GM12801 (cell line): Measurements from ENCODE around the gene DOCK9.

Experiments
- TF ChIP-seq, protein P1 (sequence below): IDR thresholded peaks from one replicate; pipeline ENCODE4 v1.5.1; 2011; ENCODE audit warnings: control low read depth; ENCODE audit not compliant: insufficient read length; ENCODE audit errors: extremely low read depth

DOCK9 gene, protein sequence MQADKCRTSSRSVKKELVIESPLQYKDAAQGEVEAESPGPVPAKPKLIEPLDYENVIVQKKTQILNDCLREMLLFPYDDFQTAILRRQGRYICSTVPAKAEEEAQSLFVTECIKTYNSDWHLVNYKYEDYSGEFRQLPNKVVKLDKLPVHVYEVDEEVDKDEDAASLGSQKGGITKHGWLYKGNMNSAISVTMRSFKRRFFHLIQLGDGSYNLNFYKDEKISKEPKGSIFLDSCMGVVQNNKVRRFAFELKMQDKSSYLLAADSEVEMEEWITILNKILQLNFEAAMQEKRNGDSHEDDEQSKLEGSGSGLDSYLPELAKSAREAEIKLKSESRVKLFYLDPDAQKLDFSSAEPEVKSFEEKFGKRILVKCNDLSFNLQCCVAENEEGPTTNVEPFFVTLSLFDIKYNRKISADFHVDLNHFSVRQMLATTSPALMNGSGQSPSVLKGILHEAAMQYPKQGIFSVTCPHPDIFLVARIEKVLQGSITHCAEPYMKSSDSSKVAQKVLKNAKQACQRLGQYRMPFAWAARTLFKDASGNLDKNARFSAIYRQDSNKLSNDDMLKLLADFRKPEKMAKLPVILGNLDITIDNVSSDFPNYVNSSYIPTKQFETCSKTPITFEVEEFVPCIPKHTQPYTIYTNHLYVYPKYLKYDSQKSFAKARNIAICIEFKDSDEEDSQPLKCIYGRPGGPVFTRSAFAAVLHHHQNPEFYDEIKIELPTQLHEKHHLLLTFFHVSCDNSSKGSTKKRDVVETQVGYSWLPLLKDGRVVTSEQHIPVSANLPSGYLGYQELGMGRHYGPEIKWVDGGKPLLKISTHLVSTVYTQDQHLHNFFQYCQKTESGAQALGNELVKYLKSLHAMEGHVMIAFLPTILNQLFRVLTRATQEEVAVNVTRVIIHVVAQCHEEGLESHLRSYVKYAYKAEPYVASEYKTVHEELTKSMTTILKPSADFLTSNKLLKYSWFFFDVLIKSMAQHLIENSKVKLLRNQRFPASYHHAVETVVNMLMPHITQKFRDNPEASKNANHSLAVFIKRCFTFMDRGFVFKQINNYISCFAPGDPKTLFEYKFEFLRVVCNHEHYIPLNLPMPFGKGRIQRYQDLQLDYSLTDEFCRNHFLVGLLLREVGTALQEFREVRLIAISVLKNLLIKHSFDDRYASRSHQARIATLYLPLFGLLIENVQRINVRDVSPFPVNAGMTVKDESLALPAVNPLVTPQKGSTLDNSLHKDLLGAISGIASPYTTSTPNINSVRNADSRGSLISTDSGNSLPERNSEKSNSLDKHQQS (N-terminal part only)

DNA sequence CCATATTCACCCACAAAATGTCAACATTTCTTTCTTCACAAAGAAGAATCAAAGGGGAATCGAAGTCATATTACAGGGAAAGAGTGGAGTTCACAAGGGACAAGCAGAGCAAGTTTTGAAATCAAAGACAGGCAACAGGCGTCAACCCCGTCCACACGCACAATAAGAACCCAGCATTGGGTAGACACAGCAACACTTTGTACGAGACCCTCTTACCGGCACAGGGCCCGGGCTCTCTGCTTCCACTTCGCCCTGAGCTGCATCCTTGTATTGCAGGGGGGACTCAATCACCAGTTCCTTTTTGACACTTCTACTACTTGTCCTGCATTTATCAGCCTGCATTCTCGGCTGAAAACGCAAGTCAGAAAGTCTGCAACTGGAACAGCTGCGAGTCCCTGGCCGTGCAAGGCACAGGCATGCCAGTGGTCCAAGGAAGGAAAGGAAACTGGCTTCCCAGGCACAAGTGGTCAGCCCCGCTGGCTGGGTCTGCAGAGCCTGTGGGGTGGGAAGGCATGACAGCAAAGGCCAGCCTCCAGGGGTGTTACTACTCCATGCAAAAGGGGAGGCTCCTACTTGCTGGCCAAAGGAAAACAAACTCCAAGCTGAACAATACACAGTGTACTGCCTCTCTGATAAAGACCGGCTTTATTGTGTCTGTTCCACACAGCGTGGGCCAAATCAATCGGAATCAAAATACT is at the start of gene DOCK9:
Gene DOCK9 (minus strand): TSS at position 497 of the 698 bp plus-strand sequence. CDS start 155 bp downstream, at position 342.
- TF ChIP-seq, protein P1, sequence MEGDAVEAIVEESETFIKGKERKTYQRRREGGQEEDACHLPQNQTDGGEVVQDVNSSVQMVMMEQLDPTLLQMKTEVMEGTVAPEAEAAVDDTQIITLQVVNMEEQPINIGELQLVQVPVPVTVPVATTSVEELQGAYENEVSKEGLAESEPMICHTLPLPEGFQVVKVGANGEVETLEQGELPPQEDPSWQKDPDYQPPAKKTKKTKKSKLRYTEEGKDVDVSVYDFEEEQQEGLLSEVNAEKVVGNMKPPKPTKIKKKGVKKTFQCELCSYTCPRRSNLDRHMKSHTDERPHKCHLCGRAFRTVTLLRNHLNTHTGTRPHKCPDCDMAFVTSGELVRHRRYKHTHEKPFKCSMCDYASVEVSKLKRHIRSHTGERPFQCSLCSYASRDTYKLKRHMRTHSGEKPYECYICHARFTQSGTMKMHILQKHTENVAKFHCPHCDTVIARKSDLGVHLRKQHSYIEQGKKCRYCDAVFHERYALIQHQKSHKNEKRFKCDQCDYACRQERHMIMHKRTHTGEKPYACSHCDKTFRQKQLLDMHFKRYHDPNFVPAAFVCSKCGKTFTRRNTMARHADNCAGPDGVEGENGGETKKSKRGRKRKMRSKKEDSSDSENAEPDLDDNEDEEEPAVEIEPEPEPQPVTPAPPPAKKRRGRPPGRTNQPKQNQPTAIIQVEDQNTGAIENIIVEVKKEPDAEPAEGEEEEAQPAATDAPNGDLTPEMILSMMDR, result no peak

DNA sequence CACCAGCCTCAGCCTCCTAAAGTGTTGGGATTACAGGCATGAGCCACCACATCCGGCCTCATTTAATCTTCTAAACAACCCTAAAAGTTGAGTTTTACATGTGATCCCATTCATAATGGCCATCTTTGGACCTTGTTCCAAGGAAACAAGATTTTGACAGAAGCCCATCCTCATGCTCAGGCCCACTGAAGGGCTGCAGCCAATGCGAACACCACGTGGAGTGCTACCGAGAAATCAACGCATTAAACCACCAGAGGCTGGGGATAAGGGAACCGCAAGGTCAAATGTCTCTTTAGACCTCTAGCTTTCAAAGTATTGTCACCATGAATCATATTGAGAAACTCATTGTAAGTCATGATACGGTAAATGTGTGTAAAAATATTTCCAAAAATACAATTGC is 49.4 kb upstream of the DOCK9 start:
- TF ChIP-seq, protein P1, result no peak

DNA sequence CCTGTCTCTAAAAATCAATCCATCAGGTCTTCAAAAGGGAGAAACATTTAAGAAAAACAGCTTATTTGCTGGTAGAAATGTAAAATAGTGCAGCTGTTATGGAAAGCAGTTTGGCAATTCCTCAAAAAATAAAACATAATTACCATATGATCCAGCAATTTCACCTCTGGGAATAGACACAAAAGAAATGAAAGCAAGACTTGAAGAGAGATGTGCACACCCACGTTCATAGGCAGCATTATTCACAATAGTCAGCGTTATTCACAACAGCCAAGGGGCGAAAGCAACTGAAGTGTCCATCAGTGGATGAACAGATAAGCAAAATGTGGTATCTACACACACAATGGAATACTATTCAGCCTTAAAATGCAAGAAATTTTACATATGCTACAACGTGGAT is 45.1 kb upstream of the DOCK9 start:
- TF ChIP-seq, protein P1, result no peak

DNA sequence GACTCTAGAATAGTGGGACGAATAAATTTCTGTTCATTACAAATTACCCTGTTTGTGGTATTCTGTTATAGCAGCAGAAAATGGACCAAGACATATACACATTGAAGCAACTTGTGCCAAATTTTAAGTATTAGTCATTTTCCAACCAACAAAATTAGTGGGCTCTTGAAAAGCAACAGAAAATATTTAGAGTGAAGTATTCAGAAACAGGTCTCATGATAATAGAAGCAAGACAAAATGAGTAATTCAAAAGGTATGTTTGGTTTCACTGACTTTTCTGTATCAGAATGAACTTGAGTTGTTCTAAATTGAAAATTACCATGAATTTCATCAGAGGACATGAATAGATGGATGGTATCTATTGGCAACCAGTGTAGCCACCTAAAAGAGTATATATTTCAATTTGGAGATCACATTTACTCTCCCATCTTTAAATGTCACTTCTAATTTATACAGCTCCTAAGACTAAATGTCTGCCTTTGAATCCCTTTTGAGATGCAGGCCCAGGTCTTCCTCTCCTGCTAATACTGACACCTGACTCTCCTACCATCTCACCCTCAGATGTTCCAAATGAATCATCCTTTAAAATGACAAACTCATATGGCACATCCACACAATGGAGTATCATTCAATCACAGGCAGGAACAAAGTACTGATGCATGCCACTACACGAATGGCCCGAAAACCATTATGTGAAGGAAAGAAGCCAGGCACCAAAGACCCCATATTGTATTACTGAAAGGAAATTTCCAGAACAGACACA is 40.7 kb upstream of the DOCK9 start:
- TF ChIP-seq, protein P1, result no peak

DNA sequence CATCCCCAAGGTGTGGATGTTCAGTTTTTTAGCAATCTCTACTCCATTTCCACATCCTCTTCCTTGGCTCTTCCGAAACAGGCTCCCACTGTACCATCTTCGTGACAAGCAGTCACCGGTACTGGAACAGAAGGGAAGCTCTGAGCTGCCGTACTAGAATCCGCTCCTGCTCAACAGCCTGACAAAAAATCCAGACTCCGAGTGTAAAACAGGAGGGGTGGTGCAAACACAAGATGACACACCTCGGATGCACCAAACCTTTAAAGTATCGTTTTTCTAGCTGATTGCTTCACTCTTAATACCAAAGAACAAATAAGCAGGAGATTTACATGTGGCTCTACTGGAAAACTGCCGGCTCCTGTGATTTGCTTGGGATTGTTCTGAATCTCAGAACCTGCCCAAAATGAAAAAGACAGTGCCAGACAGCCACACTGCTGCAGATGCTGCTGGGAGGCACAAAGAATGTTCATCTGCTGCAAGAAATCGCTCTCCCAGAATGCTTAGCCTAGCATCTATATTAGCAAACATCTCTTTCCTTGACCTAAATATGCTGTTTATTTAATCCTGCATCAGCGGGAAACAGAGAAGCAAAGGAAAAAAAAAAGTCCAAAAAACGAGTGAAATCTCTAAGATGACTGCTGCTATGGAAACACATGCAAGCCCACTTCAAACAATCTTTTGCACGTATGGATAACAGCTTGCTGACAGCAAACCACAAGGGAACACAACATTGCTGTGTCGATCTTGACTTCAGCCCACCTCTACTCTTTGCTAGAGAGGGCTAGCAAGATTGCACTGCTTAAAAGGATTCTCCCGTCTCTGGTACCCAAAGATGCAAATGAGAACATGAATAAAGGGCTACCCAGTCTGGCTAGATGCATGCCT is 38.0 kb upstream of the DOCK9 start:
- TF ChIP-seq, protein P1, result no peak

DNA sequence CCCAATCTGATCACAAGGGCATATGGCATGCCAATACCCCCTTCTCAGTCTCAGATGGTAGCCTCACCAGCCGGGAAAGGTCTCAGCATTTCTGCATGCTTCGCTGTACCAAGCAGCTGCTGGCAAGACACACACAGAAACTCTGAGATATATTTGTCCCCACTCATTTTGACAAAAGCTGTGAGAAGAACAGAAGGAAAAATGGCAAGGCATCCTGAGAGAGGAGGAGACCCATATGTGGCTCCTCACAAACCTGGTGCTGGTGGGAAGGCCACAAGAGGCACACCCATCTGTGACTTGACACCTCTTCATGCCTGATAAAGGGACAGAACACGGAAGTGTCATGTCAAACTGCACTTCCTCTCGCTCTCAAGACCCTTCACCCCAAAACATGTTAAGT is 36.7 kb upstream of the DOCK9 start:
- TF ChIP-seq, protein P1, result no peak
